Fibroblast of villous mesenchyme (primary cell): Measurements from ENCODE around the gene UNC5C. TPM values are rescaled to one million over a fixed set of nuclear protein-coding genes. Genes with fewer than 3 reads are reported as not detected.

Source experiments
- DNase-seq: peaks from one replicate; pipeline ENCODE4 v3.0.0-alpha.2; 2010; ENCODE audit warnings: low read depth
- H3K4me3 ChIP-seq: 2 replicates; pipeline ENCODE4 v1.5.1; 2011; ENCODE audit warnings: low read depth, mild to moderate bottlenecking, low read length
- total RNA-seq: library from RNA; depleted of rRNA; stranded (reverse); fragments of >200 nt; gene quantifications from 2 replicates; pipeline ENCODE4 v1.2.3, GENCODE V29; 2012
- TF ChIP-seq, protein P1 (sequence below): IDR thresholded peaks from 2 replicates; pipeline ENCODE4 v1.5.1; 2012; ENCODE audit warnings: low read depth, mild to moderate bottlenecking, low read length; ENCODE audit not compliant: insufficient read depth

Gene UNC5C
- total RNA-seq, 1 donor = 0.43 TPM

DNA sequence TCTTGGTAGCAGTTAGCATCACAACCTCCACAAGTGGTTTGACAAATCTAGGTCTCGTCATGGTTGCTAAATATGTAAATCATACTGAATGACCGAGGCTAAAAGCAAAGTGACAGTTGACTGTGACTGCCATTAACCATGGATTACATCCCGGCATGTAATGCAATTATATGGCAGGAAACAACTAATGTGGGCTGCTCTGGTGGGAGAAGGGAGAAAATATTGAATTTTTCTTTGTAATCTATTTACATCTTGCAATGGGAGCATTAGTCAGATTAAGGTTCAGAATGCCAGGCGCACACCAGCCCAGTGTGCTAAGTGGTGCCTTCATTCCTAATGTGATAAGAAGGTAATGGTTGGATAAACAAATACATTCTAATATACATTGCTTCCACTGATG is 35.8 kb downstream of the UNC5C start:
- H3K4me3 ChIP-seq = no peak overlapping the region
- TF ChIP-seq, protein P1, sequence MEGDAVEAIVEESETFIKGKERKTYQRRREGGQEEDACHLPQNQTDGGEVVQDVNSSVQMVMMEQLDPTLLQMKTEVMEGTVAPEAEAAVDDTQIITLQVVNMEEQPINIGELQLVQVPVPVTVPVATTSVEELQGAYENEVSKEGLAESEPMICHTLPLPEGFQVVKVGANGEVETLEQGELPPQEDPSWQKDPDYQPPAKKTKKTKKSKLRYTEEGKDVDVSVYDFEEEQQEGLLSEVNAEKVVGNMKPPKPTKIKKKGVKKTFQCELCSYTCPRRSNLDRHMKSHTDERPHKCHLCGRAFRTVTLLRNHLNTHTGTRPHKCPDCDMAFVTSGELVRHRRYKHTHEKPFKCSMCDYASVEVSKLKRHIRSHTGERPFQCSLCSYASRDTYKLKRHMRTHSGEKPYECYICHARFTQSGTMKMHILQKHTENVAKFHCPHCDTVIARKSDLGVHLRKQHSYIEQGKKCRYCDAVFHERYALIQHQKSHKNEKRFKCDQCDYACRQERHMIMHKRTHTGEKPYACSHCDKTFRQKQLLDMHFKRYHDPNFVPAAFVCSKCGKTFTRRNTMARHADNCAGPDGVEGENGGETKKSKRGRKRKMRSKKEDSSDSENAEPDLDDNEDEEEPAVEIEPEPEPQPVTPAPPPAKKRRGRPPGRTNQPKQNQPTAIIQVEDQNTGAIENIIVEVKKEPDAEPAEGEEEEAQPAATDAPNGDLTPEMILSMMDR = no peak
- no peak for DNase-seq

GRCh38 chr4:95511477-95511876 is 37.3 kb downstream of the UNC5C start:
- TF ChIP-seq, protein P1 = no peak
- no peak overlapping the region for H3K4me3 ChIP-seq
- DNase-seq = no peak

- TF ChIP-seq, protein P1 = no peak
- DNase-seq = no peak
- H3K4me3 ChIP-seq = no peak overlapping the region
These were observed 37.9 kb downstream of the UNC5C start for GRCh38 chr4:95510877-95511276.

- no peak overlapping the region for H3K4me3 ChIP-seq
- TF ChIP-seq, protein P1 = peak; percentile 66
- peak; percentile 41 for DNase-seq
These were observed 38.6 kb downstream of the UNC5C start for GRCh38 chr4:95510145-95510544.

- DNase-seq = peak; percentile 26
- TF ChIP-seq, protein P1 = no peak
- H3K4me3 ChIP-seq = no peak overlapping the region
These were observed 40.4 kb downstream of the UNC5C start for GRCh38 chr4:95508421-95508820.

- TF ChIP-seq, protein P1 = no peak
- H3K4me3 ChIP-seq = no peak overlapping the region
- no peak for DNase-seq
These were observed 41.2 kb downstream of the UNC5C start for GRCh38 chr4:95507561-95507960.

GRCh38 chr4:95507147-95507546 is 41.6 kb downstream of the UNC5C start:
- peak; percentile 40 for DNase-seq
- TF ChIP-seq, protein P1 = no peak
- no peak overlapping the region for H3K4me3 ChIP-seq
